ENCODE measurements around the gene NDFIP1.
"Not testable (repeated sequence)": the region's sequence is repeated elsewhere in the genome, so short reads cannot be mapped to it uniquely, and the experiment has no call there.

Gene NDFIP1

GRCh38 chr5:142108432-142109330 is at the start of gene NDFIP1:
TSS of gene NDFIP1 (plus strand) at chr5:142108779. CDS start at chr5:142108975, 196 bp downstream.
- FAIRE-seq, result no peak

GRCh38 chr5:142059304-142059940 is 49.2 kb upstream of the NDFIP1 start:
- FAIRE-seq, result no peak

GRCh38 chr5:142063376-142063775 is 45.2 kb upstream of the NDFIP1 start:
- FAIRE-seq, result no peak

- no peak for FAIRE-seq
Measured at GRCh38 chr5:142063878-142064331, 44.7 kb upstream of the NDFIP1 start.

- FAIRE-seq, result no peak
Measured at GRCh38 chr5:142065273-142065672, 43.3 kb upstream of the NDFIP1 start.

GRCh38 chr5:142069606-142070399 is 38.8 kb upstream of the NDFIP1 start:
- FAIRE-seq, result no peak

- no peak for FAIRE-seq
Measured at GRCh38 chr5:142070734-142071133, 37.8 kb upstream of the NDFIP1 start.

GRCh38 chr5:142072488-142072887 is 36.1 kb upstream of the NDFIP1 start:
- FAIRE-seq, result no peak

GRCh38 chr5:142073362-142073988 is 35.1 kb upstream of the NDFIP1 start:
- no peak for FAIRE-seq

GRCh38 chr5:142074006-142074405 is 34.6 kb upstream of the NDFIP1 start:
- no peak for FAIRE-seq

GRCh38 chr5:142078221-142078620 is 30.4 kb upstream of the NDFIP1 start:
- FAIRE-seq, result no peak

GRCh38 chr5:142078706-142079105 is 29.9 kb upstream of the NDFIP1 start:
- no peak for FAIRE-seq

GRCh38 chr5:142079306-142079721 is 29.3 kb upstream of the NDFIP1 start:
- no peak for FAIRE-seq

- FAIRE-seq, result no peak
Measured at GRCh38 chr5:142080248-142080647, 28.3 kb upstream of the NDFIP1 start.

GRCh38 chr5:142082182-142082781 is 26.3 kb upstream of the NDFIP1 start:
- no peak for FAIRE-seq

GRCh38 chr5:142086229-142086628 is 22.4 kb upstream of the NDFIP1 start:
- FAIRE-seq, result no peak

- FAIRE-seq, result no peak
Measured at GRCh38 chr5:142086679-142087078, 21.9 kb upstream of the NDFIP1 start.

GRCh38 chr5:142087920-142088679 is 20.5 kb upstream of the NDFIP1 start:
- no peak for FAIRE-seq

- not testable (repeated sequence) for FAIRE-seq
Measured at GRCh38 chr5:142088855-142089479, 19.6 kb upstream of the NDFIP1 start.

GRCh38 chr5:142091012-142091411 is 17.6 kb upstream of the NDFIP1 start:
- FAIRE-seq, result no peak

- no peak for FAIRE-seq
Measured at GRCh38 chr5:142091922-142092321, 16.7 kb upstream of the NDFIP1 start.

Data from TTC549 (cell line).